Nephron progenitor cell (in vitro differentiated cells): Measurements from ENCODE around the gene CRHR2.
"Not testable (repeated sequence)": the region's sequence is repeated elsewhere in the genome, so short reads cannot be mapped to it uniquely, and the experiment has no call there.

ENCODE experiments used
- DNase-seq: peaks from one replicate; pipeline ENCODE4 v3.0.0; 2021
- H3K27ac Mint-ChIP-seq: 2 replicates; pipeline ENCODE4 v1.8.0; 2021; ENCODE audit warnings: mild to moderate bottlenecking, moderate library complexity, mixed read lengths
- H3K27me3 Mint-ChIP-seq: 2 replicates; pipeline ENCODE4 v1.8.0; 2021; ENCODE audit warnings: mild to moderate bottlenecking, low read depth, mixed read lengths; ENCODE audit not compliant: poor library complexity
- H3K36me3 Mint-ChIP-seq: 2 replicates; pipeline ENCODE4 v1.8.0; 2021; ENCODE audit warnings: low read depth, mixed read lengths
- H3K4me1 Mint-ChIP-seq: 2 replicates; pipeline ENCODE4 v1.8.0; 2021; ENCODE audit warnings: mixed read lengths
- H3K4me3 Mint-ChIP-seq: 2 replicates; pipeline ENCODE4 v1.8.0; 2021; ENCODE audit warnings: mild to moderate bottlenecking, moderate library complexity, mixed read lengths
- H3K9me3 Mint-ChIP-seq: 2 replicates; pipeline ENCODE4 v1.8.0; 2021; ENCODE audit warnings: mild to moderate bottlenecking, moderate library complexity, mixed read lengths
- CTCF ChIP-seq: fragments of 200-600 bp; sonication (generic); IDR thresholded peaks from 2 replicates; pipeline ENCODE4 v1.5.0; 2021; ENCODE audit warnings: antibody characterized with exemption

CRHR2 gene

GRCh38 chr7:30722187-30722586 lies 39.9 kb upstream of the CRHR2 start:
- DNase-seq: no peak
- peaks cover 32% of the 10 kb centered on the region for H3K36me3 Mint-ChIP-seq
- peaks cover 12% of the 10 kb centered on the region for H3K4me1 Mint-ChIP-seq
- H3K4me3 Mint-ChIP-seq: no peak overlapping the region
- H3K27me3 Mint-ChIP-seq: peaks cover 20% of the 10 kb centered on the region
- no peak for TF ChIP-seq CTCF
- no peak overlapping the region for H3K27ac Mint-ChIP-seq
- H3K9me3 Mint-ChIP-seq: peaks cover 33% of the 10 kb centered on the region

- Mint-ChIP-seq H3K27me3 (peaks cover 18% of the 10 kb centered on the region), H3K4me3 (no peak overlapping the region), H3K27ac (no peak overlapping the region), H3K36me3 (peaks cover 37% of the 10 kb centered on the region), H3K4me1 (peaks cover 8% of the 10 kb centered on the region), H3K9me3 (peaks cover 40% of the 10 kb centered on the region)
- DNase-seq: no peak
- no peak for TF ChIP-seq CTCF
Measured at GRCh38 chr7:30721211-30721610, 39.0 kb upstream of the CRHR2 start.

GRCh38 chr7:30719434-30719833 lies 37.2 kb upstream of the CRHR2 start:
- DNase-seq, H3K4me1 Mint-ChIP-seq, H3K27ac Mint-ChIP-seq, H3K4me3 Mint-ChIP-seq: not testable (repeated sequence)
- Mint-ChIP-seq H3K27me3 (peaks cover 16% of the 10 kb centered on the region), H3K36me3 (peaks cover 45% of the 10 kb centered on the region), H3K9me3 (peaks cover 53% of the 10 kb centered on the region)

GRCh38 chr7:30717181-30717580 lies 34.9 kb upstream of the CRHR2 start:
- Mint-ChIP-seq H3K4me3 (no peak overlapping the region), H3K4me1 (no peaks in the 10 kb centered on the region), H3K36me3 (peaks cover 46% of the 10 kb centered on the region), H3K27me3 (peaks cover 20% of the 10 kb centered on the region), H3K27ac (no peak overlapping the region), H3K9me3 (peaks cover 53% of the 10 kb centered on the region)
- no peak for TF ChIP-seq CTCF
- no peak for DNase-seq

- Mint-ChIP-seq H3K9me3 (peaks cover 38% of the 10 kb centered on the region), H3K27ac (no peak overlapping the region), H3K36me3 (peaks cover 30% of the 10 kb centered on the region), H3K4me3 (no peak overlapping the region), H3K4me1 (peaks cover 4% of the 10 kb centered on the region), H3K27me3 (peaks cover 17% of the 10 kb centered on the region)
- no peak for TF ChIP-seq CTCF
- no peak for DNase-seq
Measured at GRCh38 chr7:30714129-30714528, 31.9 kb upstream of the CRHR2 start.

GRCh38 chr7:30713392-30713791 lies 31.1 kb upstream of the CRHR2 start:
- peaks cover 24% of the 10 kb centered on the region for H3K36me3 Mint-ChIP-seq
- no peak overlapping the region for H3K4me3 Mint-ChIP-seq
- DNase-seq: no peak
- H3K9me3 Mint-ChIP-seq: peaks cover 30% of the 10 kb centered on the region
- no peak for TF ChIP-seq CTCF
- no peak overlapping the region for H3K27ac Mint-ChIP-seq
- H3K27me3 Mint-ChIP-seq: peaks cover 15% of the 10 kb centered on the region
- H3K4me1 Mint-ChIP-seq: peaks cover 5% of the 10 kb centered on the region
